HG03571 (cell line): ENCODE results near the gene BEX4.
A peak's percentile ranks its signal among the peaks of the same experiment; 100 is the strongest.
"Not testable (repeated sequence)": the region's sequence is repeated elsewhere in the genome, so short reads cannot be mapped to it uniquely, and the experiment has no call there.

ENCODE experiments used
- ATAC-seq: cut with Tn5 transposase; IDR thresholded peaks from one replicate; pipeline ENCODE4 v1.9.1; 2021; ENCODE audit not compliant: unreplicated experiment

Gene BEX4, protein sequence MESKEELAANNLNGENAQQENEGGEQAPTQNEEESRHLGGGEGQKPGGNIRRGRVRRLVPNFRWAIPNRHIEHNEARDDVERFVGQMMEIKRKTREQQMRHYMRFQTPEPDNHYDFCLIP

DNA sequence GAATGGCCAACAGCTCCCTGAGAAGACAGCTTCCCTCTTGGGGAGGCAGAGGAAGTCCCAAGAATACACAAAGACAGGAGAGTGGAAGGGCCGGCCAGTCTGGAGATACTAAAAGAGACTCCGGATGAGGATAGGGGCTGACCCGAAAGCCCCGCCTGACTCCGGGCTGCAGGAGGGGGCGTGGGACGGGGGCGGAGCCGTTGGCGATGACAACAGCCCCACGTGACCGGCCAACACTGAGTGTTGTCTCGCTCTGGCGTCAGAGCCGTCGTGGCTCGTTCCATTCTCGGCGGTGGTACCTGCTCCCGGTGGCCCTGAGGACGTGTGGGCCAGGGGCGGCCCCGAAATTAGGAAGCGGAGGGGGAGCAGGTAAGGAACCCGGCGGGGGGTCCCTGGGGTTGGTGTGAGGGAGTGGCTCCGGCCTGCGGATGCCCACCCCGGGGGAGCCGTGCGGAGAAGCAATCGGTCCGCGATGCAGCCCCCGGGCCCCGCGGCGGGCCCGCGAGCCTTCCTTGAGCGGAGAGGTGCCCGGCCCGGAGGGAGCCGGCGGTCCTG is at the start of gene BEX4:
TSS of gene BEX4 (plus strand) at position 239 of the 555 bp plus-strand sequence. CDS start 1,046 bp downstream, outside the sequence.
- ATAC-seq: peak; percentile 94

DNA sequence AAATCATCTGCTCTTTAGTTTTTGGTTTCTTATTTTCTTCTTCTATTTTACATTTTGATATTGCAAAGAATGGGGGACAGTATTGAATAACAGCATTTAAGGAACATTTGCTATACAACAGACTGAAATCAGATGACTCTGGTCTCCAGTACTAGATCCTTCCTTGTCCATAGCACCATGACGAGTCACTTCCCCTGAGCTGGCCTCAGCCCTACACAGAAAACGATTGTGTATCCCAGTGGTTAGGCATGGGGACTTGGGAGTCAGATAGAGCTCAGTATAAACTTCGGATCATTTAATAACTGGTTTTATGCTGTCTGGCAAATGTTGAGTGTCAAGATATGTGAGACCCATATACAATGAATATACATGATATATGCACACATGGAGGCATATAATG is 44.7 kb upstream of the BEX4 start:
- ATAC-seq: no peak

DNA sequence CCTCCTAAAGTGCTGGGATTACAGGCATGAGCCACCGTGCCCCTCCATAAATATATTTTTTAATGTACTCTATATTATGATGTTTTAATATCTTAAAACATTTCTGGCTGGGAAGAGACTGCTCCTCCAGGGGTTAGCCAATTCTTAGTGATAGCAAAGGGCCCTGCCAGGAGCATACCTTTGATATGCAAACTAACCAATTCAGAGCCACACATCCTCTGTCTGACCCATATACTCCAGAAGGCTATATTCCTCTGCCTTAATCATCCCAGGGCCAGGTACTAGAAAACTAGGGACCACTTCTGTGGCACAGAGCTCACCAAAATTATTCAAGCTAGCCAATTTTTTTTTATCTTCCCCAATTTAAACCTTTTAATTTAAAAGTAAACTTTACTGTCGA is 43.6 kb upstream of the BEX4 start:
- no peak for ATAC-seq

DNA sequence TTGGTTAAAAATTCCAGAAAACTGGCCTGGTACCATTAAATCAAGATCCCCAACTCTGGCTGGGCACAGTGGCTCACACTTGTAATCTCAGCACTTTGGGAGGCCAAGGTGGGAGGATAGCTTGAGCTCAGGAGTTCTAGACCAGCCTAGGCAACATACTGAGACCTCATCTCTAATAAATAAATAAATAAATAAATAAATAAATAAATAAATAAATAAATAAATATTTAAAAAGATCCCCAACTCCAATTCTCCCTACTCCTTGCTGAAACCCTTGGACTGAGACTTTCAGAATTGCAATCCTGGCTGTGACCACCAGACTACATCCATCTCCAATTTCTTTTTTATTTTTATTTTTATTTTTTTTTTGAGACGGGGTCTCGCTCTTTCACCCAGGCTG is 39.7 kb upstream of the BEX4 start:
- ATAC-seq: not testable (repeated sequence)

DNA sequence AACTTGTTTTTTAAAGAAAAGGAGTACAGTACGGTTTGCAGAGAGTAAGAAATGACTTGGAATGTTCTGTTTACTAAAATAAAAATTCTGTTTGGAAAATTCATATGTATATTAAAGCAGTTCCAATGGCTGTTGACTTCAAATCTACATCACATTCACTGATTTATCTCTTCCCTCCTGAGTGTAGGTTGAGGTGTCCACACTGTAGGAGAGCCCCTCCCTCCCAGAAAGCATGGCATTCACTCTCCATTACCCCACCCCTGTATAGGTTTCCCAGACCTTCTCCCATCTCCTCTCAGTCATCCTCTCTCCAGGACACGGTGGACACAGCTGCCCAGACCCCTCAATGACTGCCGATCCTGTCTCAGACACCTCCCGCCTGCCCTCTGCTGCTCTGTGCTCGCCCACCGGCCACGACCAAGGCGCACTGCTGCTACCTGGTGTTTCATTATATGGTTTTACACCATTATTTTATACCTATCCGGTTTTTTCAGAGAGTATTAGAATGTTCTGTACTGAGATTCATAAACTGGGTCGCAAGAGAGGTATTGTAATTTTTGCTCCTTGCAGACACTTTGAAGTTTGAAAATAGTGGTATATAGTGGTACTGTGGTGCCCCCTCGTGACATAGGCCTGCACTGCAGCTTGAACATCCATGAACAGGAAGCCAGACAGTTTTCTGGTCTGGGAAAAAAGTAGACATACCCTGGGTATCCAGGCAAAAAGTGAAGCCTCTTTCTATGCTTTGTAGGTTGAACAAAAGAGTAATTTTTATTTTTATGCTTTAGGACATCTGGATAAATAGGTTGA is 38.8 kb upstream of the BEX4 start:
- ATAC-seq: no peak

DNA sequence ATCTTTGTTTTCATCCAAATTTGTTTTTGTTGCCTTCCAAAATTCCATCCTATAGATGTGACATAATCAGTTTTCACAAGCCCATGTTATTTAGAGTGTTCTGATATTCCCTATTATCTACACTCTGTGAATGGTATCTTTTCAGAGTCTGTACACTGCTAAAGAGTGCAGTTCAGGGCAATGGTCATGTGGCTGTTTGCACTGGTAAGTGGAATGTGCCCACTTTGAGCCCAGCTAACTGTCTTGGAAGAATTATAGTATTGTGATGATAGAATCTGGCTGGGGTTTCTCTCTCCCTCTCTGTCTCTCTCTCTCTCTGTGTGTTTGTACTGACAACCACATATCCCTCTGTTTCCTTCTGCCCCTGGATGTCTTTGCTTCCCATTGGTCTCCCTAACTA is 37.4 kb upstream of the BEX4 start:
- ATAC-seq: no peak

DNA sequence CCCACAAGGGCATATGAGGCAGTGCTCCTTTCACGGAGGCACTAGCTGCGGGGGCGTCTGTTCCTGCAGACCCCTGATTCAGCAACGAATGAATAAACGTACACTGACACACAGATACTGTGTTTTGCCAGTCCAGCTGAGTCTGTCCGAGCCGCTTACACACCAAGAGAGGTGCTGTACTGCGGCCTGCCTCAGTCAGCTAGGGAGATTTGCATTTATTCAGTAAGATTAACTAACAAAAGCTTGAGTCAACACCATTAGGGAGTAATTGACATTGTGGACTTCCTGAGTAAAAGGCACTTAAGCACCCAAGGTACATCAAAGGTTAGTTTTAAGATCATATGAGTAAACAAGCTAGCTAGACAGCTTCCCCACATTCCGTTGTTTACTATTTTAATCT is 31.0 kb upstream of the BEX4 start:
- ATAC-seq: no peak

DNA sequence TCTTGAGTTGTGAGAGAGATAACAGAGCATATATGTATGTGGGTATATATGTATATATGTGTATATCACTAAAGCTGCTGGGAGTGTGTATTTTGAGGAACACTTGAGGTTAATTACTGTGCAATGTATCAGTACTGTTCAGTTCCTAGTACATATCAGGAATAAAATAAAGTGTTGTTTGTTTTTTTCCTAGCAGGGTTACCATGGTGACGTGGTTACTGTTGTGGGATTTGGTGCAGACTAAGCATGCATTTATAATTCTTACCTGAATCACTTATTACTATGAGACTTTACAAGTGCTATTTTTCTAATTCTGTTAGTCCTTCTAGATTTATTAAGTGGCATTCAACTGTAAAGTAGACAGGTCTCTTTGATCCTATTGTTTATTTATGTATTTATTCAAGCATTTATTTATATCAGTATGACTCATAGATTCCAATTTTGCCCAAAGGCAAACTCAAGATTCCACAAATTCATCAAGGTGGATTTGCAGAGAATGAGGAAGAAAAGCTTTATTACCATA is 26.9 kb upstream of the BEX4 start:
- no peak for ATAC-seq

DNA sequence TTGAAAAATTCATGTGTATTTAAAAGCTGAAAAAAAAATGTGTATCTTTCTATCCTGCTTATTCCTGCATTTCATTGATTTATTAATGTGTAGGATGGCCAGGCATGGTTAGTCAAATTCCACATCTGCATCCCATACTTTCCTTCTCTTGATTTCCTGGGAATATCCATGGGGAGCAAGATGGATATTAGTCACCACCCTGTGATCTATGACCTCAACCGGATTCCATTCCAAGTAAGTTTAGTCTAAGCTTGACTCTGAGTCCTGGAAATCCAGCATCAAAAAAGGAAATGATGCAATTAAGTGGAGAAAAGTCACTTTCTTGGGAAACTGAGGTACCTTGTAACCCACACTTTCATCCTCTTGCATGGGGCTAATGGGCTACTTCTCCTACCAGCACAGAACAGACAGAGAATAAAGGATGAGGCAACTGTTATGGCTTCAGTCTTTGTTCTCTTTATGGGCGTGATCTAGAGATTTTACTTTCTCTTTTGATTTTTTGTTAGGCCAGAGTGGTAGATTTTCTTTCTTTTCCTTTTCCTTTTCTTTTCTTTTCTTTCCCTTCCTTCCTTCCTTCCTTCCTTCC is 17.1 kb upstream of the BEX4 start:
- ATAC-seq: no peak

DNA sequence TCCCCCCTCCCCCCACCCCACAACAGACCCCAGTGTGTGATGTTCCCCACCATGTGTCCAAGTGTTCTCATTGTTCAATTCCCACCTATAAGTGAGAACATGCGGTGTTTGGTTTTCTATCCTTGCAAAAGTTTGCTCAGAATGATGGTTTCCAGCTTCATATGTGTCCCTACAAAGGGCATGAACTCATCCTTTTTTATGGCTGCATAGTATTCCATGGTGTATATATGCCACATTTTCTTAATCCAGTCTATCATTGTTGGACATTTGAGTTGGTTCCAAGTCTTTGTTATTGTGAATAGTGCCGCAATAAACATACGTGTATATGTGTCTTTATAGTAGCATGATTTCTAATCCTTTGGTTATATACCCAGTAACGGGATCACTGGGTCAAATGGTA is 16.2 kb upstream of the BEX4 start:
- not testable (repeated sequence) for ATAC-seq

DNA sequence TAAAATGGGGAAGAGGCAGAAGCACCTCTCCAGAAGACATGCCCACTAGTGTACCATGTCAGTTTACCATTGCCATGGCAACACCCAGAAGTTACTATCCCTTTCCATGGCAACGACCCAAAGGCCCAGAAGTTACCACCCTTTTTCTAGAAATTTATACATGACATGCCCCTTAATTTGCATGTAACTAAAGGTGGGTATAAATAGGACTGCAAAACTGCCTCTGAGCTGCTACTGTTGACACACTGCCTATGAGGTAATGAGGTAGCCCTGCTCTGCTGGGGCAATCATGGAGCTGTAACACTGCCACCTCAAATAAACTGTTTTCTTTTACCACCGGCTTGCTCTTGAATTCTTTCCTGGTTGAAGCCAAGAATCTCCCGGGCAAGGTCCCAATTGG is 13.9 kb upstream of the BEX4 start:
- no peak for ATAC-seq

DNA sequence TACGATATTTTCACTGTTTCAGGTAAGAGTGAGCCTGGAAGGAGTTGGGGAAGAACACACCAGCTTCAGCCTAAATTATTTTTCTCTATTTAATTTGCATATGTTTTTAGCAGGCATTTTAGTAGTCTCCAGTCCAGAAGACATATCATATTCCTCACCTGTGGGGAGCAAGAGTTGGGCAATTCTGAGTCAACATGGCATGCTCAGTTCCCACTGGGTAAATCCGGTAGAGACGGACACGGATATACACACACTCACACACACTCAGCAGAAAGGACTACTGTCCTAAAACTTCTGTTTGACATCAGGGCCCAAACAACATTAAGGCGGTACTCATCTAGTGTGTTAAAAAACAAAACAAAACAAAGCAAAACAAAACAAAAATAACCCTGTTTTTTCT is 4.9 kb upstream of the BEX4 start:
- no peak for ATAC-seq

DNA sequence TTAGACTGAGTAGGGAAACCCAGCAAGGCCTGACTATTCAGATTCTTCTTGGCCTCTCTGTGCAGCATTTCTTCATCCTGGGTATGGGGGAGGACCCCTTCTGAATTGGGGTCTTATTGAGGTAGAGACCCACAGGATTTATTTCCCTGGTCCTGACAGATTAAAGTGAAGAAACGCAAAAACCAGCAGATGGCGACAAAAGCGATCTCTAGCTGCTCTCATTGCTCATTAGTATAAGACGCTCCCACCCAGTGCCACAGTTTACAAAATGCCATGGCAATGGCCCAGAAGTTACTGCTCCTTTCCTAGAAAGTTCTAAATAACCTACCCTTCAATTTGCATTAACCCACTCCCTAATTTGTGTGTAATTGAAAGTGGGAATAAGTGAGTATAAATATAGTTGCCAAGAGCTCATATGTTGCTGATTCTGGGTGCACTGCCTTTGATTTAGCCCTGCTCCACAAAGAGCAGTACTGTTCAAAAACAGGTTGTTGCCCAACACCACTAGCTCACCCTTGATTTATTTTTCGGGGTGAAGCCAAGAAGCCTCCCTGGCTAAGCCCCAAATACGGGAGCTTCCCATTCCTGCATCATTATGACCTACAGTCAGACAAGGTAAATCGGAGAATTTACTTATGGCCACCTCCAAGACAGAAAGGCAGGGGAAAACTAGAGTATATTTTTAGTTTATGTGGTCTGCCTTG is 3.7 kb upstream of the BEX4 start:
- ATAC-seq: no peak

DNA sequence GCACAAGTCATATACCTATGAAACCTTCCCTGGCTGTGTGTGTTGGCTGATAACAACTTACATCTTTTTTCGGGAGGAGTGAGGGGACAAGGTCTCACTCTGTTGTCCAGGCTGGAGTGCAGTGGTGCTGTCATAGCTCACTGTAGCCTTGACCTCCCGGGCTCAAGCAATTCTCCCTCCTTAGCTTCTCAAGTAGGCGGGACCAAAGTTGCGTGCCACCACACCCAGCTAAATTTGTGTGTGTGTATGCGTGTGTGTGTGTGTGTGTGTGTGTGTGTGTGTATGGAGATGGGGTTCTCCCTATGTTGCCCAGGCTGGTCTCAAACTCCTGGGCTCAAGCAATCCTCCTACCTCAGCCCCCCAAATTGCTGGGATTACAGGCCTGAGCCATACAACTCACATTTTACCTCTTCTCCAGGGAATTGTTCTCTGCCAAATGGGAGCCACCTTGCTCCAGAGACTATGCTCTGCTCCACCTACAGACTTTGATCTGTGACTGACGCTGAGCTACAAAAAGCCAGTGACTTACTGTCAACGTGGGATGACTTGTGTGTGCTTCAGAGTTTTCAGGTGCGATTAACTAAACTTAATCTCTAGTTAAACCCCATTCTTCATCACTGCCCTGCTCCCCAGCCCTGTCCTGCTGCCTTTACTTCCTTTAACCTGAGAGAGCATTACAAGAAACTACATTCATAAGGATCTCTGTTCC is 2.0 kb upstream of the BEX4 start:
- no peak for ATAC-seq

DNA sequence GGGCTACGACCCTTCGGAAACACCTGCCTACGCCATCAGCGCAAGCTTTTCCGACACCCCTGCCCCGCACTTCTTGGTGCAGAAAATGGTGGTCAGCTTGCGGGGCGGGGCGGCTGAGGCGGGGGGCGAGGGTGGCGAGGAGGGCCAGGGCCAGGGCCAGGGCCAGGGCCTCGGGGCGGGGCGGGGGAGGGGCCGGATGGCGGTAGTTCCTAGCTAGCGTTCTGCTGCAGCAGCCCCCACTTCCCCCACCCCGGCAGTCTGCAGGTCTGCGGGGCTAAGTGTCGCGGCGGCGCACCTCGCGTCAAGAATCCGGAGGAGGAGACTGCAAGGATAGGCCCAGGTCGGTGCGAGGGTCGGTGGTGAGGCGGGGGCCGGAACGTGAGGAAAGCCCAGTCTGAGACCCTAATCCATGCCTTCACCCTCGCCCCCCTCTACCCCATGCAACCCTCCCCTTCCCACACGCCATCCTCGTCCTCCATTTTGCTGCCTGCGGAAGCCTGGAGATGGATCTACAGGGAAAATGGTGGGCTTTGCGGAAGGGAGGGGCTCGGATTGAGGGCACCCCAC is 600 bp downstream of the BEX4 start:
- ATAC-seq: peak; percentile 27

DNA sequence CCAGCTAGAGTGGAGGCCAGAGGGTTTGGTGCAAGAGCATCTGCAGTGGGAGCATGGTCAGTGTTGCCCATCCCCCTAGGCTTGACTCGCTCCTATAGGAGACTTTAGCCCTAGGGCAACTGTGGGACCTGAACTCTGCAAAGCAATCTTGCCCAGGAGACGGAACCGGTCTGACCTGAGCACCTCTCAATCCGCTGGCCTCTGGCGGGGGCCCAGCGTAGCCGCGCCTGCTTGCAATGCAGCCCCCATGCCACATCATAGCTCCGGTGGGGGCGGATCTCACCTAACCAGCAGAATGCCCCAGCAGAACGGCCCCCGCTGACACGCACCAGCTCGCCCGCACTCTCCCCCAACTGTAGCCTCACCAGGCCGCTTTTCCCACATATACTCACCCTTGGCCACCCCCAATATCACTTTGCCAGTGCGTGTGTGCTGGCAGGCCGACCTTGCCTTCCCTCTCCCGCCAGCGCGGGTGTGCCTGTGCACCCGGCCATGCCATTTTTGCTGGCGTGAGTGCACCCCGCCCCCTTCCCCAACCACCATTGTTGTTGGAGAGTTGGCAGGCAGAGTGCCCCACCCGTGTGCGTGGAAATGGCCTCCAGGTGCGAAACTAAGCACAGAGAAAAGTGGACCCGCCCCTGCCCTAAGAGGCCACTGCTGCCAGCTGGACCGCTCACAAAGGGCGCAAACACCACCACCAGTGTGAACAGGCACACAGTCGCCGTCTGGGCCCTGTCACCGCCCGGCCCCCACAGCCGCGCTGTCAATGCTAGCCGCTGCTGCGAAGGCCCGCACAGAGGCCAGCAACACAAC is 5.8 kb downstream of the BEX4 start:
- no peak for ATAC-seq

DNA sequence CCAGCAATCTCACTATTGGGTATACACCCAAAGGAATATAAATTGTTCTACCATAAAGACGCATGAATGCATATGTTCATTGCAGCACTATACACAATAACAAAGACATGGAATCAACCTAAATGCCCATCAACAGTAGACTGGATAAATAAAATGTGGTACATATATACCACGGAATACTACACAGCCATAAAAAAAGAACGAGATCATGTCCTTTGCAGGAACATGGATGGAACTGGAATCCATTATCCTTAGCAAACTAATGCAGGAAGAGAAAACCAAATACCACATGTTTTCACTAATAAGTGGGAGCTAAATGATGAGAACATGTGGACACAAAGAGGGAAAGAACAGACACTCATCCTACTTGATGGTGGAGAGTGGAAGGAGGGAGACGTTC is 11.0 kb downstream of the BEX4 start:
- ATAC-seq: not testable (repeated sequence)

DNA sequence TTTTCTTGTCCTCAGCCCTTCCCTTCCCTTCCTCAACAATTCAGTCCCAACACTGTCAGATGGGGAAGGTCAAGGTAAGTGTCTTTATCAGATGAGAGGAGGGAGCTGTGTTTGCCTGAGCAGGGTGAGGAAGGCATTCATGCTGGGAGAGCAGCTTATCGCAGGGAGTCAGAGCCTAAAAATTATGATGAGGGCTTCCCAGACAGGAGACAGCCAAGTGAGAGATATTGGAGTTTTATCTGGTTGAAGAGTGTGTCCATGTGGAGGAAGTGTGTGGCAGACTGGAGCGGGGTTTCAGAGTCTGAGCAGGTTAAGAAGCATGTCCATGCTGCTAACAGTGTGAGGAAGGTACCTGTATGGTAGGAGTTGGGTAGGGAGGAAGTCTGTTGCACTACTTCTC is 18.4 kb downstream of the BEX4 start:
- no peak for ATAC-seq

DNA sequence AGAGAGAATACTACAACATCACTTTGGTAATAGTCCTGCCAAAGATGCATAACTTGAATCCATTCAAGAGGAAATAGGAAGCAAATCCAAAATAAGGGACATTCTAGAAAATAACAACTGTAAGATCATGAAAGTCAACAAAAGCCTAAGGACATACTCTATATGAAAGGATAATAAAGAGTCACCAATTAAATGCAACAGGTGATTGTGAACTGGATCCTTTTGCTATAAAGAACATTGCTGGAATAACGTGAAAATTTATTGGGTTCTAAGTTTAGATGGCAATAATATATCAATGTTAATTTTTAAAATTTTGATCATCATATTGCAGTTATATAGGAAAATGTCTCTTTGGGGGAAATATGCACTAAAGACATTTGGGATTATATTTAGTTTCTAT is 20.0 kb downstream of the BEX4 start:
- ATAC-seq: no peak

DNA sequence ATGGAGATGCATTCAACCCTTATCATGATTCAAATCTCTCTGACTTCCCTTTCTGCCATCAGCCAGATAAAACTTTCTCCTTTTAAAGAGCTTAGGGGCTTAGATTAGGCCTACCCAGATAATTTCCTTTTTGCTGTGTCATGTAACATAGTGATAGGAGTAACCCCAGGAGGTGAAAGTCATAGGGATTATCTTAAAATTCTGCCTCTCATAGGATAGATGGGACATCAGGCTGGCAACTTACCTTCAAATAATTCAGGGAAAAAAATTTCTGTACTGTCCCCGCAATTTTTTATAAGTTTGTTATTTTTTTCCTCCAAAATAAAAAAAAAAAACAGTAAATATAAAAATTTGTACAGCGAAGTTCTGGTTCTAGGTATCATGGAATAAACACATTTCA is 20.7 kb downstream of the BEX4 start:
- not testable (repeated sequence) for ATAC-seq
